Esophagus muscularis mucosa (tissue), 3 donors: ENCODE data around the gene LGR4.

Source experiments
- POLR2AphosphoS5 ChIP-seq, 2 donors: sonication (generic); formaldehyde crosslinking; IDR thresholded peaks; one replicate each; pipeline ENCODE4 v1.6.1; 2017; ENCODE audit warnings: antibody characterized with exemption in 2 of 2
- TF ChIP-seq, protein P1 (sequence below), 3 experiments: fragments of 200-600 bp in 2 of 3; fragments of 450-650 bp in 1 of 3; sonication (generic) in 2 of 3; IDR thresholded peaks; one replicate each; pipeline ENCODE4 v1.5.1; 2017 to 2019; ENCODE audit warnings: antibody characterized with exemption in 3 of 3, mild to moderate bottlenecking in 2 of 3, moderate library complexity in 1 of 3

GRCh38 chr11:27350511-27350910 is 122.1 kb downstream of the LGR4 start:
- TF ChIP-seq, protein P1, sequence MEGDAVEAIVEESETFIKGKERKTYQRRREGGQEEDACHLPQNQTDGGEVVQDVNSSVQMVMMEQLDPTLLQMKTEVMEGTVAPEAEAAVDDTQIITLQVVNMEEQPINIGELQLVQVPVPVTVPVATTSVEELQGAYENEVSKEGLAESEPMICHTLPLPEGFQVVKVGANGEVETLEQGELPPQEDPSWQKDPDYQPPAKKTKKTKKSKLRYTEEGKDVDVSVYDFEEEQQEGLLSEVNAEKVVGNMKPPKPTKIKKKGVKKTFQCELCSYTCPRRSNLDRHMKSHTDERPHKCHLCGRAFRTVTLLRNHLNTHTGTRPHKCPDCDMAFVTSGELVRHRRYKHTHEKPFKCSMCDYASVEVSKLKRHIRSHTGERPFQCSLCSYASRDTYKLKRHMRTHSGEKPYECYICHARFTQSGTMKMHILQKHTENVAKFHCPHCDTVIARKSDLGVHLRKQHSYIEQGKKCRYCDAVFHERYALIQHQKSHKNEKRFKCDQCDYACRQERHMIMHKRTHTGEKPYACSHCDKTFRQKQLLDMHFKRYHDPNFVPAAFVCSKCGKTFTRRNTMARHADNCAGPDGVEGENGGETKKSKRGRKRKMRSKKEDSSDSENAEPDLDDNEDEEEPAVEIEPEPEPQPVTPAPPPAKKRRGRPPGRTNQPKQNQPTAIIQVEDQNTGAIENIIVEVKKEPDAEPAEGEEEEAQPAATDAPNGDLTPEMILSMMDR (IDR thresholded peaks at IDR 0.05): no peak
- no peak for TF ChIP-seq POLR2AphosphoS5 (IDR thresholded peaks at IDR 0.05)
